ENCODE data around the gene TLX2. TPM values are rescaled to one million over a fixed set of nuclear protein-coding genes. Genes with fewer than 3 reads are reported as not detected.
A peak's percentile ranks its signal among the peaks of the same experiment; 100 is the strongest.

The TLX2 gene
- total RNA-seq, 2 donors from 2014 or later = 0.16 to 1.5 TPM

DNA sequence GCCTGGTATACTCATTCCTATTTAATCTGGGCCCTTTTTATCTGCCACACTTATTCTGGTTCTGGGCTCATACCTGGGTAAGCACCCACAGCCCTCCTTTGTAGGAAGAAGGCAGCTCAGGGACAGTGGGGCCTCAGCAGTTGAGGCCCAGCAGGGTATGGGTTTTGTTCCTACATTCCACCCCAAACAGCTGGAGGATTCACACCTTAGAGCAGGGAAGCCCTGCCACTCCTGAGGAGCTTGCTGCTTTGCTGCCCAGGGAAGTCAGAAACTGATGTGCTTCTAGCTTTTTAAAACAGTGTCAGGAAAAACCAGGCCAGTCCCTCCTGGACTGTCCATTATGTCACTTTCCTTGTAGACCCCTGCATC is 13.7 kb upstream of the TLX2 start:
- H3K27ac Mint-ChIP-seq = no peak overlapping the region
- peaks cover 11% of the 10 kb centered on the region for H3K36me3 Mint-ChIP-seq (ENCODE audit: low read depth)
- DNase-seq = no peak
- ATAC-seq = no peak
- no peak overlapping the region for H3K4me3 Mint-ChIP-seq
- H3K4me1 Mint-ChIP-seq = peaks cover 33% of the 10 kb centered on the region
- no peaks in the 10 kb centered on the region for H3K9me3 ChIP-seq (ENCODE audit: control insufficient read depth, low read length, poor library complexity, severe bottlenecking)
- H3K27me3 Mint-ChIP-seq = peaks cover 73% of the 10 kb centered on the region

- Mint-ChIP-seq H3K4me3 (peak overlapping the region; percentile 71), H3K36me3 (ENCODE audit: low read depth) (peaks cover 11% of the 10 kb centered on the region)
- no peak for ATAC-seq
Observed at GRCh38 chr2:74501335-74502071, 12.7 kb upstream of the TLX2 start.

GRCh38 chr2:74502147-74502719 is 12.0 kb upstream of the TLX2 start:
- Mint-ChIP-seq H3K4me1 (peaks cover 39% of the 10 kb centered on the region), H3K4me3 (peak overlapping the region; percentile 75), H3K27me3 (peaks cover 76% of the 10 kb centered on the region), H3K36me3 (ENCODE audit: low read depth) (peaks cover 11% of the 10 kb centered on the region), H3K27ac (no peak overlapping the region)
- ATAC-seq (no peak), DNase-seq (no peak)
- H3K9me3 ChIP-seq (ENCODE audit: control insufficient read depth, low read length, poor library complexity, severe bottlenecking) = no peaks in the 10 kb centered on the region

More at GRCh38 chr2:74501335-74502071, 12.7 kb upstream of the TLX2 start:
- Mint-ChIP-seq H3K27me3 (peaks cover 73% of the 10 kb centered on the region), H3K27ac (peak overlapping the region; percentile 2), H3K4me1 (peaks cover 32% of the 10 kb centered on the region)
- no peaks in the 10 kb centered on the region for H3K9me3 ChIP-seq (ENCODE audit: control insufficient read depth, low read length, poor library complexity, severe bottlenecking)
- no peak for DNase-seq

- DNase-seq = no peak
- peaks cover 71% of the 10 kb centered on the region for H3K27me3 Mint-ChIP-seq
- H3K4me3 Mint-ChIP-seq = peak overlapping the region; percentile 75
- H3K4me1 Mint-ChIP-seq = peaks cover 42% of the 10 kb centered on the region
- no peak for ATAC-seq
- H3K36me3 Mint-ChIP-seq (ENCODE audit: low read depth) = peaks cover 13% of the 10 kb centered on the region
- H3K9me3 ChIP-seq (ENCODE audit: control insufficient read depth, low read length, poor library complexity, severe bottlenecking) = no peaks in the 10 kb centered on the region
- H3K27ac Mint-ChIP-seq = no peak overlapping the region
Observed at GRCh38 chr2:74502720-74503505, 11.3 kb upstream of the TLX2 start.

- peak overlapping the region; percentile 56 for H3K27ac Mint-ChIP-seq
- H3K36me3 Mint-ChIP-seq (ENCODE audit: low read depth) = peaks cover 13% of the 10 kb centered on the region
- H3K9me3 ChIP-seq (ENCODE audit: control insufficient read depth, low read length, poor library complexity, severe bottlenecking) = no peaks in the 10 kb centered on the region
- ATAC-seq = no peak
- peaks cover 42% of the 10 kb centered on the region for H3K4me1 Mint-ChIP-seq
- peak overlapping the region; percentile 75 for H3K4me3 Mint-ChIP-seq
- peaks cover 64% of the 10 kb centered on the region for H3K27me3 Mint-ChIP-seq
- DNase-seq = no peak
Observed at GRCh38 chr2:74503506-74504475, 10.5 kb upstream of the TLX2 start.

- Mint-ChIP-seq H3K27ac (peak overlapping the region; percentile 56), H3K4me1 (peaks cover 38% of the 10 kb centered on the region), H3K27me3 (peaks cover 59% of the 10 kb centered on the region), H3K36me3 (ENCODE audit: low read depth) (peaks cover 13% of the 10 kb centered on the region), H3K4me3 (no peak overlapping the region)
- no peak for ATAC-seq
- H3K9me3 ChIP-seq (ENCODE audit: control insufficient read depth, low read length, poor library complexity, severe bottlenecking) = no peaks in the 10 kb centered on the region
- DNase-seq = no peak
Observed at GRCh38 chr2:74504591-74504990, 9.7 kb upstream of the TLX2 start.

DNA sequence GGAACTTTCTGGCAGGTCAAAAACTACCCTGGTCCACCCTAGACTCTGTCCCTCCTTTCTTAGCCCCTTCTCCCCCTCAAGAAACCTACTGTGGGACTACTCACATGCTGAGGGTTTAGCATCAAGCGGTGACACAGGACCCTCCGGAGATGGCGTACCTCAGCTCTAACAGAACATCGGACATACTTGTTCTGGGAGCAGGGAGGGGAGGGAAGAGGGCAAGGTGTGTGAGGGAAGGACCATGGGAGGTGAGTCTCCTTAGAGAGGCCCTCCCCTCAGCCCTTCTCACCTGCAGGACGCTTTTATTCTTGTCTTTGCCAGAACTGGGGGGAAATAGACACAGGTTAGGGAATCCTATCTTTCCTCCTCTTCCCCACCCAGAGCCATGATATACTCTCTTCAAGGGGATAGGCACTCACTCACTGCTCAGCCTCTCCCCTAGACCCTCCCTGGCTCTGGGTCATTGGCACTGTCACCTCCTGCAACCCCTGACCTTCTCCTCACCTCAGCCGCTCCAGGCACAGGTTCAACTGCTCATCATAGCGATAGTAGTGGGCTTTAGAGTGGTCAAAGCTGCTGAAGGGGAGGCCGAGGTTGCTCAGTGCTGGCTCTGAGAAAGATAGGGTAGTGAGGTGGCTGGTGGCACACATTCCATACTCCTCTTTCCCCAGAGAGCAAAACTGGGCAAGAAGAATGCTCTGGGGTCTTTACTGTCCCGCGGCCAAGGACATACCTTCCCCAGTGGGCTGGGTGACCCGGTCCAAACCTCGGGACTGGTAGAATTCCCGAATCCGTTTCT is 8.6 kb upstream of the TLX2 start:
- Mint-ChIP-seq H3K27ac (peak overlapping the region; percentile 56), H3K27me3 (peaks cover 50% of the 10 kb centered on the region), H3K4me3 (no peak overlapping the region), H3K36me3 (ENCODE audit: low read depth) (peaks cover 13% of the 10 kb centered on the region), H3K4me1 (peaks cover 41% of the 10 kb centered on the region)
- DNase-seq = no peak
- H3K9me3 ChIP-seq (ENCODE audit: control insufficient read depth, low read length, poor library complexity, severe bottlenecking) = no peaks in the 10 kb centered on the region
- ATAC-seq = no peak

DNA sequence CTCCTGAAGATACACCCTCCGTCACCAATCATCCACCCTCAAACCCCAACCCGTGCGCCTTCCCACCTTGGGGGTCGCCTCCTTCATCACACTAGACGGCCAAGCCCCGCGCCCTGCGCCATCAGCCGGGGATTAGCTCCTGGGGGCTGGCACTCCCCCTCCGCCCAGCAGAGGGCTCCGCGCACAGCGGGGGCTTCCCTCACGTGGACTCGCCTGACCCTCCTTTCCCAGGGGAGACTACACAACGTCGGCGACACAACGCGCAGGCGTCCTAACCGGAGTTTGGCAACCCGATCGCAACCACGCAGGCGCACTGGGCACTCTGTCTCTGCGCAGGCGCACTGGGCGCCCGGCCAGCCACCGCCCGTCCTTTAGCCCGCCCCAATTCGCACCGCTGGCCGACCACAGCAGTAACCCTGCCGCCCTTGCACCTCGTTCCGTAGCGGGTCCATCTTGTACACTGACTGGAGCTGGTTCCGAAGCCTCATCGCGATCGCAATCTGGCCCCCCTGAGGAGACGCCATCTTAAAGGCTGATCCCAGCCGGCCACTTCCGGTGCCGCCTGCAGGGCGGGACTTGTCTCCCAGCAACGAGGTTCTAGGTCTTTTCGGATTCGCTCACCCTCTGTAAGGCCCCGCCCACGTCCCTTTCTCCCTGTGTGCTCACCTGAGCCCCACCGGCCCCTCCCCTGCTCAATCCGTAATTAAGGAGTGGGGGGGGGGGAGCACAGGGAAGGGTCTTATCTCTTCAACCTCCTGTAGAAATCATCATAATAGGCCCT is 6.9 kb upstream of the TLX2 start, which contains the start of gene PCGF1:
Gene PCGF1, minus strand, starts transcription at position 551 of the 781 bp plus-strand sequence. Its CDS starts 27 bp downstream, at position 524.
- ATAC-seq (peak; percentile 96), DNase-seq (peak; percentile 92 to 97 (median 96))
- Mint-ChIP-seq H3K27ac (peak within 1 kb of the TSS; percentile 100), H3K4me3 (peak within 1 kb of the TSS; percentile 99), H3K27me3 (peaks cover 33% of the 10 kb centered on the region), H3K36me3 (ENCODE audit: low read depth) (peaks cover 13% of the 10 kb centered on the region), H3K4me1 (peaks cover 38% of the 10 kb centered on the region)
- no peaks in the 10 kb centered on the region for H3K9me3 ChIP-seq (ENCODE audit: control insufficient read depth, low read length, poor library complexity, severe bottlenecking)

DNA sequence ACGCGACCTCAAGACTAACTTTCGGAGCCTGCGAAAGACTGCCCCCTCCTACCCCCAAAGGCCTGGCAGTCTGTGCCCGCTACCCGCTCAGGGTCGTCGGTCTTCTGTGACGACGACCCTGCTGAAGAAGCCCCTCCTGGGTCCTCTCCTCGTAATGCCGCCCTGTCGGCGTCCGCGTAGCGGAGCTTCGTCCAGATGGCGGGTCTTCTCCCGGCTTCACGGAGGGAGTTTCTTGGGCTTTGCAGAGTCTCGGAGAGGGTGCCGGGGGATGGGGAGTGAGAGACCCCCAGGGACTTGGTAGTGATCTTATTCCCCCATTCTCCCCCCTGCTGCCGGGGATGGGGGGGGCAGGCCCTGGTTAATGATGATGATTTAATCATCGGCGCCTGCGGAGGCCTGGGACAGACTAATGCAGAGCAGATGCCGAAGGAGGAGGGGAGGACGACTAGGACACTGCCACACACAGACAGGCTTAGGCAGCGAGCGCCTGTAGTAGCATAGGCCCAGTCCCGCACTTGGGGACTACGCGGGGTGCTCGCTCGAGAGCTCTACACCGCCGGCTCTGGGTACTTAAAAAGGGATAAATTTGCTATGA is 6.2 kb upstream of the TLX2 start:
- no peak for ATAC-seq
- H3K4me1 Mint-ChIP-seq = peaks cover 38% of the 10 kb centered on the region
- H3K9me3 ChIP-seq (ENCODE audit: control insufficient read depth, low read length, poor library complexity, severe bottlenecking) = no peaks in the 10 kb centered on the region
- peak overlapping the region; percentile 99 for H3K4me3 Mint-ChIP-seq
- DNase-seq = no peak
- peak overlapping the region; percentile 100 for H3K27ac Mint-ChIP-seq
- H3K36me3 Mint-ChIP-seq (ENCODE audit: low read depth) = peaks cover 13% of the 10 kb centered on the region
- peaks cover 32% of the 10 kb centered on the region for H3K27me3 Mint-ChIP-seq

DNA sequence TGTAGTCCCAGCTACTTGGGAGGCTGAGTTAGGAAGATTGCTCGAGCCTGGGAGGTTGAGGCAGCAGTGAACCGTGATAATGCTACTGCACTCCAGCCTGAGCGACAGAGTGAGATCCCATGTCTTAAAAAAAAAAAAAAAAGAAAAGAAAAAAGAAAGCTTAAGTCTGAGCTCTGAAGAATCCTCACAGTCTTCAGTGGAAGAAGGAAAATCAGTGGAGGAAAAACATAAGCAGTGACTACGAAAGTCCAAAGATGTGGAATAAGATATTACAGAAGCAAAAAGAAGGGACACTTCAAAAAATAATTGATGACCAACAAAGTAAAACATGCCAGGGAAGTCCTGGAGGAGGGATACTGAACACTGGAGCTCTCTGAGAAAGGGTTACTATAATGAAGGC is 4.0 kb upstream of the TLX2 start:
- H3K9me3 ChIP-seq (ENCODE audit: control insufficient read depth, low read length, poor library complexity, severe bottlenecking) = no peaks in the 10 kb centered on the region
- ATAC-seq (no peak), DNase-seq (no peak)
- Mint-ChIP-seq H3K27ac (peak overlapping the region; percentile 56), H3K4me1 (peaks cover 34% of the 10 kb centered on the region), H3K27me3 (peaks cover 13% of the 10 kb centered on the region), H3K4me3 (no peak overlapping the region), H3K36me3 (ENCODE audit: low read depth) (peaks cover 4% of the 10 kb centered on the region)
